C4-2B (cell line): Measurements from ENCODE around the gene LIPA.

ENCODE experiments used
- H3K27ac ChIP-seq: fragments of 450-650 bp; 2 replicates; pipeline ENCODE4 v1.5.1; 2017
- CTCF ChIP-seq: fragments of 450-650 bp; conservative IDR thresholded peaks from 2 replicates; pipeline ENCODE4 v1.5.1; 2017; ENCODE audit warnings: mild to moderate bottlenecking
- ZFX ChIP-seq: fragments of 450-650 bp; IDR thresholded peaks from 2 replicates; pipeline ENCODE4 v1.6.1; 2017

LIPA gene

GRCh38 chr10:89185658-89186057 is 65.9 kb downstream of the LIPA start:
- no peak for TF ChIP-seq CTCF
- no peak for TF ChIP-seq ZFX
- H3K27ac ChIP-seq, result no peak overlapping the region

GRCh38 chr10:89184638-89185037 is 66.9 kb downstream of the LIPA start:
- TF ChIP-seq CTCF, result no peak
- TF ChIP-seq ZFX, result no peak
- H3K27ac ChIP-seq, result no peak overlapping the region

GRCh38 chr10:89183571-89183970 is 68.0 kb downstream of the LIPA start:
- no peak for TF ChIP-seq CTCF
- TF ChIP-seq ZFX, result no peak
- H3K27ac ChIP-seq, result no peak overlapping the region

- no peak overlapping the region for H3K27ac ChIP-seq
- TF ChIP-seq CTCF (no peak), ZFX (no peak)
Observed at GRCh38 chr10:89182894-89183293, 68.7 kb downstream of the LIPA start.

GRCh38 chr10:89175816-89176215 is 75.8 kb downstream of the LIPA start:
- TF ChIP-seq ZFX (no peak), CTCF (no peak)
- no peak overlapping the region for H3K27ac ChIP-seq

DNA sequence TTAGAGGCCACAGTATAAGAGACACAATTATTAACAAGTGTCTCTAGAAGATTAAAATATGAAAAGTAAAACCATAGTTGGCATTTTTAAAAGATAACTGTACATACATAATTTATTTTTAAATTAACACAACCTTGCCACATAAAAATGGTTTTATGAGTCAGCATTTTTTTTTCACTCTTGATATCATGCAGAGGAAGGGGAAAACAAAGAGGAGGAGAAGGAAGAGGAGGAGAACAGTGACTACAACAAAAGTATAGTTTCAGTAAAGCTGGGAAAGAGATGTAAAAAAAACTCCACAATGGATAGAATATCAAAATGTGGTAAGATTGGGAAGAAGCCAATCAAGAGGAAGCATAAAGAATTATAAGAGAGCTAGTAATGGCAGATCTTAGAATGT is 78.5 kb downstream of the LIPA start:
- TF ChIP-seq ZFX (no peak), CTCF (no peak)
- H3K27ac ChIP-seq, result no peak overlapping the region

- no peak overlapping the region for H3K27ac ChIP-seq
- TF ChIP-seq CTCF (no peak), ZFX (no peak)
Observed at GRCh38 chr10:89171996-89172395, 79.6 kb downstream of the LIPA start.
